H9 (cell line): ENCODE results near the gene EDEM2. TPM values are rescaled to one million over a fixed set of nuclear protein-coding genes. Genes with fewer than 3 reads are reported as not detected.

Experiments
- DNase-seq: peaks from one replicate; pipeline ENCODE4 v3.0.0-alpha.2; 2017
- H2AFZ ChIP-seq: one replicate; pipeline ENCODE4 v1.6.1; 2013; ENCODE audit warnings: mild to moderate bottlenecking, low read length, control low read depth, moderate library complexity
- H2AK5ac ChIP-seq: 2 replicates; pipeline ENCODE4 v1.6.1; 2013; ENCODE audit warnings: low read length, control low read depth, mixed read lengths; ENCODE audit not compliant: insufficient read length
- H2BK120ac ChIP-seq: one replicate; pipeline ENCODE4 v1.6.1; 2013; ENCODE audit warnings: low read depth, mild to moderate bottlenecking, low read length, control low read depth, inconsistent platforms; ENCODE audit not compliant: poor library complexity, severe bottlenecking
- H2BK12ac ChIP-seq: 2 replicates; pipeline ENCODE4 v1.6.1; 2013; ENCODE audit warnings: low read length, control low read depth, mixed read lengths, low read depth; ENCODE audit not compliant: insufficient read length
- H2BK15ac ChIP-seq: 2 replicates; pipeline ENCODE4 v1.6.1; 2013; ENCODE audit warnings: low read depth, low read length, control low read depth
- H2BK20ac ChIP-seq: one replicate; pipeline ENCODE4 v1.6.1; 2013; ENCODE audit warnings: low read depth, mild to moderate bottlenecking, low read length, control low read depth, inconsistent platforms; ENCODE audit not compliant: poor library complexity, severe bottlenecking
- H2BK5ac ChIP-seq: 2 replicates; pipeline ENCODE4 v1.6.1; 2013; ENCODE audit warnings: low read length, control low read depth, mixed read lengths; ENCODE audit not compliant: insufficient read length
- H3K14ac ChIP-seq: 2 replicates; pipeline ENCODE4 v1.6.1; 2013; ENCODE audit warnings: low read length, control low read depth; ENCODE audit not compliant: insufficient read depth
- H3K18ac ChIP-seq: 2 replicates; pipeline ENCODE4 v1.6.1; 2013; ENCODE audit warnings: low read depth, mild to moderate bottlenecking, mixed read lengths, low read length, control low read depth; ENCODE audit not compliant: insufficient read length
- H3K23ac ChIP-seq: 2 replicates; pipeline ENCODE4 v1.6.1; 2013; ENCODE audit warnings: low read length, control low read depth, mixed read lengths, low read depth; ENCODE audit not compliant: insufficient read length
- H3K23me2 ChIP-seq: 2 replicates; pipeline ENCODE4 v1.6.1; 2013; ENCODE audit warnings: low read depth, mild to moderate bottlenecking, mixed read lengths, low read length, control low read depth; ENCODE audit not compliant: insufficient read length, poor library complexity, severe bottlenecking
- H3K27ac ChIP-seq: 2 replicates; pipeline ENCODE4 v1.5.1; 2013; ENCODE audit warnings: low read length, control low read depth, mixed read lengths, low read depth; ENCODE audit not compliant: insufficient read length
- H3K27me3 ChIP-seq: 2 replicates; pipeline ENCODE4 v1.6.1; 2013; ENCODE audit warnings: low read length, control low read depth, inconsistent platforms; ENCODE audit not compliant: insufficient read depth
- H3K4ac ChIP-seq: 2 replicates; pipeline ENCODE4 v1.6.1; 2013; ENCODE audit warnings: low read depth, mild to moderate bottlenecking, control low read depth, inconsistent platforms, low read length, moderate library complexity
- H3K4me1 ChIP-seq: 2 replicates; pipeline ENCODE4 v1.6.1; 2013; ENCODE audit warnings: low read length, control low read depth, inconsistent platforms; ENCODE audit not compliant: insufficient read depth
- H3K4me2 ChIP-seq: 2 replicates; pipeline ENCODE4 v1.6.1; 2013; ENCODE audit warnings: low read length, control low read depth, mixed read lengths; ENCODE audit not compliant: insufficient read length, insufficient read depth
- H3K56ac ChIP-seq: 2 replicates; pipeline ENCODE4 v1.6.1; 2013; ENCODE audit warnings: low read depth, mild to moderate bottlenecking, mixed read lengths, low read length, control low read depth; ENCODE audit not compliant: insufficient read length
- H3K79me1 ChIP-seq: 2 replicates; pipeline ENCODE4 v1.6.1; 2013; ENCODE audit warnings: low read depth, mild to moderate bottlenecking, moderate library complexity, low read length, control low read depth, inconsistent platforms; ENCODE audit not compliant: insufficient read depth, poor library complexity, severe bottlenecking
- H3K79me2 ChIP-seq: 2 replicates; pipeline ENCODE4 v1.6.1; 2013; ENCODE audit warnings: low read length, control low read depth, inconsistent platforms; ENCODE audit not compliant: insufficient read depth
- H3K9ac ChIP-seq: 2 replicates; pipeline ENCODE4 v1.6.1; 2013; ENCODE audit warnings: low read length, control low read depth, mixed read lengths; ENCODE audit not compliant: insufficient read length; ENCODE audit errors: extremely low read depth
- H3K9me3 ChIP-seq: one replicate; pipeline ENCODE4 v1.6.1; 2013; ENCODE audit warnings: low read depth, low read length, inconsistent platforms; ENCODE audit not compliant: control insufficient read depth
- H3T11ph ChIP-seq: one replicate; pipeline ENCODE4 v1.6.1; 2013; ENCODE audit warnings: mild to moderate bottlenecking, low read length, control low read depth, inconsistent platforms
- H4K20me1 ChIP-seq: one replicate; pipeline ENCODE4 v1.6.1; 2013; ENCODE audit not compliant: control insufficient read depth, insufficient read length, insufficient read depth
- H4K5ac ChIP-seq: 2 replicates; pipeline ENCODE4 v1.6.1; 2013; ENCODE audit warnings: low read depth, mild to moderate bottlenecking, mixed read lengths, low read length, control low read depth; ENCODE audit not compliant: insufficient read length
- H4K8ac ChIP-seq: replicated peaks from 2 replicates; pipeline ENCODE4 v1.6.1; 2013; ENCODE audit warnings: low read length, control low read depth, mixed read lengths, low read depth; ENCODE audit not compliant: insufficient read length
- H4K91ac ChIP-seq: 2 replicates; pipeline ENCODE4 v1.6.1; 2013; ENCODE audit warnings: low read depth, mild to moderate bottlenecking, moderate library complexity, mixed read lengths, low read length, control low read depth; ENCODE audit not compliant: insufficient read length
- H3K27ac Mint-ChIP-seq, 3 experiments: 2 replicates in 2 of 3; 3 replicates in 1 of 3; pipeline ENCODE4 v1.8.0; 2020 to 2021; ENCODE audit warnings: mixed read lengths in 3 of 3, mild to moderate bottlenecking in 1 of 3, moderate library complexity in 1 of 3
- H3K27me3 Mint-ChIP-seq: 2 replicates; pipeline ENCODE4 v1.8.0; 2021; ENCODE audit warnings: low read depth, mild to moderate bottlenecking, moderate library complexity, mixed read lengths
- H3K36me3 Mint-ChIP-seq, 3 experiments: 2 replicates in 2 of 3; 3 replicates in 1 of 3; pipeline ENCODE4 v1.8.0; 2020 to 2021; ENCODE audit warnings: low read depth in 3 of 3, mixed read lengths in 3 of 3; ENCODE audit not compliant: insufficient read depth in 1 of 3
- H3K4me1 Mint-ChIP-seq, 2 experiments: 2 replicates each; pipeline ENCODE4 v1.8.0; 2020; ENCODE audit warnings: mixed read lengths in 2 of 2
- H3K4me3 Mint-ChIP-seq, 2 experiments: 2 replicates in 1 of 2; 3 replicates in 1 of 2; pipeline ENCODE4 v1.8.0; 2020 to 2021; ENCODE audit warnings: mild to moderate bottlenecking in 2 of 2, mixed read lengths in 2 of 2, moderate library complexity in 1 of 2
- H3K9me3 Mint-ChIP-seq, 2 experiments: 2 replicates in 1 of 2; 3 replicates in 1 of 2; pipeline ENCODE4 v1.8.0; 2020; ENCODE audit warnings: mild to moderate bottlenecking in 2 of 2, mixed read lengths in 2 of 2, moderate library complexity in 1 of 2
- CTCF ChIP-seq: fragments of 200-600 bp; sonication (generic); conservative IDR thresholded peaks from 3 replicates; pipeline ENCODE4 v1.8.0; 2021; ENCODE audit warnings: antibody characterized with exemption, mild to moderate bottlenecking
- WGBS: extraction: QIAGEN DNeasy Blood & Tissue Kit; methylation state at CpG from one replicate; pipeline ENCODE4 v1.1.7; 2013; ENCODE audit warnings: missing lambda C conversion rate, low lambda C conversion rate, mixed read lengths; ENCODE audit not compliant: insufficient read length; ENCODE audit errors: extremely low coverage; 5-methylcytosine and 5-hydroxymethylcytosine counted together
- total RNA-seq: library from RNA; stranded (reverse); gene quantifications from 2 replicates; pipeline ENCODE4 v1.2.1, GENCODE V29; 2021

Gene EDEM2
- total RNA-seq, 1 experiment from 2014 or later, result 27.8 TPM

DNA sequence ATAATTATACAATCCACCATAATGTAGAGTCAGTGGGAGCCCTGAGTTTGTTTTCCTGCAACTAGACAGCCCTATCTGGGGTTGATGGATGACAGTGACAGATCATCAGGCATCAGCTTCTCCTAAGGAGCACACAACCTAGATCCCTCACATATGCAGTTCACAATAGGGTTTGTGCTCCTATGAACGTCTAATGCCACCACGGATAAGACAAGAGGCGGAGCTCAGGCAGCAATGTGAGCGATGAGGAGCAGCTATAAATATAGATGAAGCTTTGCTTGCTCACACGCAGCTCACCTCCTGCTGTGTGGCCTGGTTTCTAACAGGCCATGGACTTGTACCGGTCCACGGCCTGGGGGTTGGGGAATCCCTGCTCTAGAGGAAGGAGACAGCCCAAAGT, 25.9 kb downstream of the EDEM2 start:
- H3K4me1 ChIP-seq, result no peaks in the 10 kb centered on the region
- H3K27me3 Mint-ChIP-seq, result no peaks in the 10 kb centered on the region
- no peak overlapping the region for H3K23ac ChIP-seq
- H4K5ac ChIP-seq, result no peak overlapping the region
- H3K23me2 ChIP-seq, result no peaks in the 10 kb centered on the region
- H2BK20ac ChIP-seq, result no peak overlapping the region
- H3K27me3 ChIP-seq, result no peaks in the 10 kb centered on the region
- no peak overlapping the region for H2AFZ ChIP-seq
- H2BK15ac ChIP-seq, result no peak overlapping the region
- no peaks in the 10 kb centered on the region for H3K4me1 Mint-ChIP-seq
- no peak overlapping the region for H2AK5ac ChIP-seq
- WGBS, result no CpG with 5 or more reads among the region's 7 CpGs
- no peaks in the 10 kb centered on the region for H4K20me1 ChIP-seq
- H4K91ac ChIP-seq, result no peak overlapping the region
- H3K14ac ChIP-seq, result no peak overlapping the region
- H3K4me3 Mint-ChIP-seq, result no peak overlapping the region
- H3K79me1 ChIP-seq, result no peaks in the 10 kb centered on the region
- H3K79me2 ChIP-seq, result no peaks in the 10 kb centered on the region
- no peak overlapping the region for H3K18ac ChIP-seq
- H2BK120ac ChIP-seq, result no peak overlapping the region
- no peak overlapping the region for H3T11ph ChIP-seq
- H2BK5ac ChIP-seq, result no peak overlapping the region
- no peak overlapping the region for H3K4ac ChIP-seq
- H3K4me2 ChIP-seq, result no peak overlapping the region
- no peak overlapping the region for H4K8ac ChIP-seq
- no peak overlapping the region for H3K9ac ChIP-seq
- no peaks in the 10 kb centered on the region for H3K9me3 ChIP-seq
- no peak overlapping the region for H3K56ac ChIP-seq
- H2BK12ac ChIP-seq, result no peak overlapping the region
- H3K27ac Mint-ChIP-seq, result no peak overlapping the region
- no peak for TF ChIP-seq CTCF
- DNase-seq, result no peak
- H3K27ac ChIP-seq, result no peak overlapping the region
- peaks cover 3 to 73% (median 63%) of the 10 kb centered on the region in 3 experiments; a peak in 5 of 7 replicates for H3K36me3 Mint-ChIP-seq
- no peaks in the 10 kb centered on the region for H3K9me3 Mint-ChIP-seq
